Brain (organoid and tissue), 1 donor: ENCODE data around the gene DTWD1. TPM values are rescaled to one million over a fixed set of nuclear protein-coding genes. Genes with fewer than 3 reads are reported as not detected.

Experiments used
- polyA plus RNA-seq: library from polyadenylated mRNA; stranded (reverse); fragments of 350-450 nt; fragmentation: Illumina TruSeq; extraction: RNeasy Lipid Tissue Mini Kit (QIAGEN cat#74804); gene quantifications from one replicate; pipeline ENCODE4 v1.2.3, GENCODE V29; 2015; ENCODE audit warnings: low read depth, low replicate concordance; ENCODE audit not compliant: insufficient read depth

The DTWD1 gene
- polyA plus RNA-seq, 1 donor from 2014 or later, result 7.3 TPM

Other genes with a start within 250 kb of the DTWD1 start
- not detected for gene FGF7, start 197.8 kb upstream of the DTWD1 start, polyA plus RNA-seq
- gene FAM227B, start 230 bp upstream of the DTWD1 start, polyA plus RNA-seq, result 4.9 TPM